ENCODE results near the gene CAPN1. TPM values are rescaled to one million over a fixed set of nuclear protein-coding genes. Genes with fewer than 3 reads are reported as not detected.
A peak's percentile ranks its signal among the peaks of the same experiment; 100 is the strongest.

CAPN1 gene
- total RNA-seq, 2 experiments from 2014 or later: 80.3 to 83.2 TPM

GRCh38 chr11:65187971-65188461 is 6.3 kb downstream of the CAPN1 start:
- H3K27me3 ChIP-seq (ENCODE audit: control insufficient read depth in 1 of 2, insufficient read depth in 2 of 2, low read length in 2 of 2): no peaks in the 10 kb centered on the region
- no peak for TF ChIP-seq CTCF (IDR thresholded peaks at IDR 0.05)
- ChIA-PET CTCF (no interaction called here), POLR2A (no interaction called here)
- no peak overlapping the region for H3K27ac ChIP-seq (ENCODE audit: low read depth in 1 of 2, low read length in 2 of 2)
- H3K4me3 ChIP-seq (ENCODE audit: low read length): no peak overlapping the region
- peaks cover 79% of the 10 kb centered on the region for H3K36me3 Mint-ChIP-seq (ENCODE audit: low read depth)
- no peaks in the 10 kb centered on the region for H3K27me3 Mint-ChIP-seq
- ATAC-seq (ENCODE audit: poor library complexity) (no peak), DNase-seq (peak in 1 of 14 experiments; percentile 29)
- H3K4me1 ChIP-seq (ENCODE audit: insufficient read depth, low read length): peaks cover 16% of the 10 kb centered on the region
- H3K9me3 Mint-ChIP-seq: no peaks in the 10 kb centered on the region
- no peak overlapping the region for H3K4me3 Mint-ChIP-seq
- peaks cover 78% of the 10 kb centered on the region for H3K36me3 ChIP-seq (ENCODE audit: insufficient read depth, low read length)
- no peaks in the 10 kb centered on the region for H3K9me3 ChIP-seq (ENCODE audit: control insufficient read depth in 1 of 2, insufficient read depth in 1 of 2, low read length in 2 of 2)
- no peak overlapping the region for H3K27ac Mint-ChIP-seq
- peaks cover 11% of the 10 kb centered on the region for H3K4me1 Mint-ChIP-seq (ENCODE audit: low read depth)
- intact Hi-C loops (cut with DNase I, micrococcal nuclease): no loop called here

GRCh38 chr11:65188486-65188885 is 6.8 kb downstream of the CAPN1 start:
- Mint-ChIP-seq H3K4me3 (no peak overlapping the region), H3K27ac (no peak overlapping the region), H3K4me1 (ENCODE audit: low read depth) (peaks cover 8% of the 10 kb centered on the region), H3K27me3 (no peaks in the 10 kb centered on the region), H3K9me3 (no peaks in the 10 kb centered on the region), H3K36me3 (ENCODE audit: low read depth) (peaks cover 83% of the 10 kb centered on the region)
- no peaks in the 10 kb centered on the region for H3K9me3 ChIP-seq (ENCODE audit: control insufficient read depth in 1 of 2, insufficient read depth in 1 of 2, low read length in 2 of 2)
- DNase-seq: peak in 2 of 14 experiments; percentile 20 to 27
- peaks cover 12% of the 10 kb centered on the region for H3K4me1 ChIP-seq (ENCODE audit: insufficient read depth, low read length)
- intact Hi-C loops (cut with DNase I, micrococcal nuclease): no loop called here
- ChIA-PET CTCF (no interaction called here), POLR2A (no interaction called here)
- TF ChIP-seq CTCF (IDR thresholded peaks at IDR 0.05): no peak
- H3K27me3 ChIP-seq (ENCODE audit: control insufficient read depth in 1 of 2, insufficient read depth in 2 of 2, low read length in 2 of 2): no peaks in the 10 kb centered on the region
- H3K27ac ChIP-seq (ENCODE audit: low read depth in 1 of 2, low read length in 2 of 2): no peak overlapping the region
- H3K36me3 ChIP-seq (ENCODE audit: insufficient read depth, low read length): peaks cover 74% of the 10 kb centered on the region
- ATAC-seq (ENCODE audit: poor library complexity): no peak
- no peak overlapping the region for H3K4me3 ChIP-seq (ENCODE audit: low read length)

GRCh38 chr11:65189191-65189590 is 7.5 kb downstream of the CAPN1 start:
- intact Hi-C loops (cut with DNase I, micrococcal nuclease): no loop called here
- H3K27me3 ChIP-seq (ENCODE audit: control insufficient read depth in 1 of 2, insufficient read depth in 2 of 2, low read length in 2 of 2): no peaks in the 10 kb centered on the region
- DNase-seq (peak in 1 of 14 experiments; percentile 12), ATAC-seq (ENCODE audit: poor library complexity) (no peak)
- H3K4me1 Mint-ChIP-seq (ENCODE audit: low read depth): peaks cover 5% of the 10 kb centered on the region
- no peak overlapping the region for H3K27ac ChIP-seq (ENCODE audit: low read depth in 1 of 2, low read length in 2 of 2)
- POLR2A ChIA-PET: no interaction called here
- TF ChIP-seq CTCF (IDR thresholded peaks at IDR 0.05): no peak
- H3K27me3 Mint-ChIP-seq: no peaks in the 10 kb centered on the region
- peaks cover 83% of the 10 kb centered on the region for H3K36me3 Mint-ChIP-seq (ENCODE audit: low read depth)
- H3K4me3 ChIP-seq (ENCODE audit: low read length): no peak overlapping the region
- no peak overlapping the region for H3K27ac Mint-ChIP-seq
- peaks cover 72% of the 10 kb centered on the region for H3K36me3 ChIP-seq (ENCODE audit: insufficient read depth, low read length)
- H3K9me3 ChIP-seq (ENCODE audit: control insufficient read depth in 1 of 2, insufficient read depth in 1 of 2, low read length in 2 of 2): no peaks in the 10 kb centered on the region
- no peak overlapping the region for H3K4me3 Mint-ChIP-seq
- CTCF ChIA-PET: no interaction called here
- H3K4me1 ChIP-seq (ENCODE audit: insufficient read depth, low read length): peaks cover 6% of the 10 kb centered on the region
- H3K9me3 Mint-ChIP-seq: no peaks in the 10 kb centered on the region
